Pancreas (tissue), 10 donors: ENCODE measurements around the gene CFAP43. TPM values are rescaled to one million over a fixed set of nuclear protein-coding genes. Genes with fewer than 3 reads are reported as not detected.

Experiments
- ATAC-seq, 4 donors: fragments of 200-7000 bp; cut with Tn5 transposase; one replicate each; pipeline versions ENCODE4 v1.8.0 to v1.9.1; 2020; ENCODE audit warnings: mild to moderate bottlenecking in 4 of 4, moderate library complexity in 4 of 4
- DNase-seq, 6 donors: peaks; one replicate each; pipeline ENCODE4 v3.0.0-alpha.2; 2020
- FAIRE-seq: peaks from 2 replicates; lab custom pipeline; 2012; peaks lifted over from hg19 to GRCh38; lab: Jason Lieb, UNC
- H3K27ac ChIP-seq, 4 donors: fragments of 200-600 bp; sonication (generic); 1 replicate in 3 of 4; 2 replicates in 1 of 4; pipeline versions ENCODE4 v1.5.0 to v1.8.0; 2020
- H3K27me3 ChIP-seq, 4 donors: fragments of 200-600 bp; one replicate each; pipeline ENCODE4 v1.8.0; 2021
- H3K36me3 ChIP-seq, 3 donors: fragments of 200-600 bp; sonication (generic) in 1 of 3; one replicate each; pipeline versions ENCODE4 v1.5.0 to v1.8.0; 2020 to 2021
- H3K4me1 ChIP-seq, 3 donors: fragments of 200-600 bp; one replicate each; pipeline ENCODE4 v1.8.0; 2021
- H3K4me3 ChIP-seq, 4 donors: fragments of 200-600 bp; sonication (generic) in 2 of 4; one replicate each; pipeline versions ENCODE4 v1.5.0 to v1.8.0; 2020 to 2021
- H3K9me3 ChIP-seq, 4 donors: fragments of 200-600 bp; one replicate each; pipeline ENCODE4 v1.8.0; 2021
- WGBS, 2 donors: extraction: QIAGEN DNeasy Blood & Tissue Kit; methylation state at CpG; one replicate each; pipeline ENCODE4 v1.1.7; 2013; 5-methylcytosine and 5-hydroxymethylcytosine counted together
- intact Hi-C, 3 donors: fragments of 100-400 bp; cut with DNase I; formaldehyde crosslinking; loops; one replicate each; pipeline versions ENCODE4 v1.11.1 to v1.14.2; 2022
- polyA plus RNA-seq, 2 donors: library from polyadenylated mRNA; stranded (reverse); fragments of 200-250 nt; gene quantifications; one replicate each; pipeline ENCODE4 v1.2.3, GENCODE V29; 2013
- total RNA-seq, 6 donors: library from RNA; stranded (reverse); fragmentation: NEBNext Ultra II Directional in 4 of 6; extraction: Animal tissue kit (Norgen Biotek cat#: 25700) in 4 of 6; gene quantifications; one replicate each; pipeline versions ENCODE4 v1.2.1 to v1.2.4, GENCODE V29; 2021 to 2023
- TF ChIP-seq, protein P1 (sequence below), 4 donors: fragments of 200-600 bp; sonication (generic) in 3 of 4; IDR thresholded peaks; one replicate each; pipeline versions ENCODE4 v1.5.0 to v1.8.0; 2021; ENCODE audit warnings: antibody characterized with exemption in 4 of 4
- donor health status: healthy with polysubstance abuse.
- donor health status: DM: no; HTN: no; CAD: no; lungs with moderate emphysema.
- donor health status: DM: no; HTN: no; CAD: no.
- donor health status: control.
- donor health status: control.
- donor health status: Bipolar disorder and iron deficiency.
- donor health status: DM: yes; HTN: yes; CAD: no.
- donor health status: DM: no; HTN: no; CAD: no.
- donor health status: DM: no; HTN: no; CAD: no.
- donor health status: DM: yes; HTN: yes; CAD: no.

The CFAP43 gene
- total and polyA plus RNA-seq, 8 donors: 0.60 to 6.2 (median 2.0) TPM

DNA sequence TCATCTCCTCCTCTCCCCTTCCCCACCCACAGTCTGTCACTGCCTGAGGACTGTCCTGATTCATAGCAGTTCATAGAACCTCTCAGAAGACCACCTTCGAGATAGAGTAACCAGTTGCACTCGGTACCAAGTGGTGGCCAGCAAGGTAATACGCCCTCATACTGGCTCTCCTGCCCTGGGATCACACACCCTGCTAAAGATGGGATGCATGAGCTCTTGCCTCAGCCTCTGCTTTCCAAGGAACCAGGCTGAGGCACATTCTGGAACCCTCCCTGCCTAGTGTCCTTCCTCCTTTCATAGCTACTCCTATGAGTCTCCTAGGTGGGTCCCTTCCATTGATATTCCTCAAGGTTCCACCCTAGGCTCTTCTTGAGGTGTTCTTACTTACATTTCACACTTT lies 15.5 kb downstream of the CFAP43 start:
- no peaks in the 10 kb centered on the region for H3K36me3 ChIP-seq
- DNase-seq (no peak), ATAC-seq (no peak), FAIRE-seq (no peak)
- H3K9me3 ChIP-seq: no peaks in the 10 kb centered on the region
- no peak overlapping the region for H3K4me3 ChIP-seq
- 72 to 90% methylated on average over 3 of the region's 3 CpGs for WGBS, 2 donors
- no peak overlapping the region for H3K27ac ChIP-seq
- no peaks in the 10 kb centered on the region for H3K4me1 ChIP-seq
- TF ChIP-seq, protein P1, sequence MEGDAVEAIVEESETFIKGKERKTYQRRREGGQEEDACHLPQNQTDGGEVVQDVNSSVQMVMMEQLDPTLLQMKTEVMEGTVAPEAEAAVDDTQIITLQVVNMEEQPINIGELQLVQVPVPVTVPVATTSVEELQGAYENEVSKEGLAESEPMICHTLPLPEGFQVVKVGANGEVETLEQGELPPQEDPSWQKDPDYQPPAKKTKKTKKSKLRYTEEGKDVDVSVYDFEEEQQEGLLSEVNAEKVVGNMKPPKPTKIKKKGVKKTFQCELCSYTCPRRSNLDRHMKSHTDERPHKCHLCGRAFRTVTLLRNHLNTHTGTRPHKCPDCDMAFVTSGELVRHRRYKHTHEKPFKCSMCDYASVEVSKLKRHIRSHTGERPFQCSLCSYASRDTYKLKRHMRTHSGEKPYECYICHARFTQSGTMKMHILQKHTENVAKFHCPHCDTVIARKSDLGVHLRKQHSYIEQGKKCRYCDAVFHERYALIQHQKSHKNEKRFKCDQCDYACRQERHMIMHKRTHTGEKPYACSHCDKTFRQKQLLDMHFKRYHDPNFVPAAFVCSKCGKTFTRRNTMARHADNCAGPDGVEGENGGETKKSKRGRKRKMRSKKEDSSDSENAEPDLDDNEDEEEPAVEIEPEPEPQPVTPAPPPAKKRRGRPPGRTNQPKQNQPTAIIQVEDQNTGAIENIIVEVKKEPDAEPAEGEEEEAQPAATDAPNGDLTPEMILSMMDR (IDR thresholded peaks at IDR 0.05): no peak
- H3K27me3 ChIP-seq: no peaks in the 10 kb centered on the region
- intact Hi-C loops: loop anchor here in 1 of 3 donors (10.0 kb wide), 2 partner anchors 172 to 332 kb away; no protein-coding TSS in a partner anchor

DNA sequence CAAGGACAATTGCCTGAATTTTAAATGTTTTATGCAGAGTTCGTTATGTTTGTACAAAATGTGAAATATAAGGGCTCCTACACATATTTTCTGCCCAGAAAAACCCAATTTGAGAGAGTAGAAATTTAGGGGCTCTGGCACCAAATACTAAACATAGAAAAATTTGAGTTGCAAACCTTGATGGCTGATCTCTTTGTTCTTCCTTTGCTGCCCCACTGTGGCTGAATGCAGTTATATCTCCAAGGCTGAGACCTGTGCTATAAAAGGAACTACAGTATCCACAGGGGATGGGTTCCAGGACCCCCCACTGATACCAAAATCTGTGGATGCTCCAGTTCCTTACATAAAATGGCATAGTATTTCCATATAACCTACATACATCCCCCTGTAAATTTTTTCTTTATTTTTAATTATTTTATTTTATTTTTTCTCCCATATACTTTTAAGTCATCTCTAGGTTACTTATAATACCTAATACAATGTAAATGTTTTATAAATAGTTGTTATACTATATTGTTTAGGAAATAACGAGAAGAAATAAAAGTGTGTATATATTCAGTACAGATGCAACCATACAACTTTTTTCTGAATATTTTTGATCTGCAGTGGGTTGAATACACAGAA lies 22.5 kb downstream of the CFAP43 start:
- 22 to 30% methylated on average over 2 of the region's 2 CpGs for WGBS, 2 donors
- H3K4me1 ChIP-seq: no peaks in the 10 kb centered on the region
- H3K9me3 ChIP-seq: no peaks in the 10 kb centered on the region
- FAIRE-seq: peak; percentile 45
- intact Hi-C loops: loop anchor here in 1 of 3 donors (10.0 kb wide), 2 partner anchors 165 to 325 kb away; no protein-coding TSS in a partner anchor
- peak in 3 of 4 donors; percentile 71 to 79 (median 78) for ATAC-seq
- H3K27me3 ChIP-seq: no peaks in the 10 kb centered on the region
- DNase-seq: peak in 2 of 6 donors; percentile 33 to 40
- no peak overlapping the region for H3K4me3 ChIP-seq
- H3K36me3 ChIP-seq: no peaks in the 10 kb centered on the region
- H3K27ac ChIP-seq: no peak overlapping the region
- TF ChIP-seq, protein P1 (IDR thresholded peaks at IDR 0.05): peak in 3 of 4 donors; percentile 17 to 34 (median 20)

DNA sequence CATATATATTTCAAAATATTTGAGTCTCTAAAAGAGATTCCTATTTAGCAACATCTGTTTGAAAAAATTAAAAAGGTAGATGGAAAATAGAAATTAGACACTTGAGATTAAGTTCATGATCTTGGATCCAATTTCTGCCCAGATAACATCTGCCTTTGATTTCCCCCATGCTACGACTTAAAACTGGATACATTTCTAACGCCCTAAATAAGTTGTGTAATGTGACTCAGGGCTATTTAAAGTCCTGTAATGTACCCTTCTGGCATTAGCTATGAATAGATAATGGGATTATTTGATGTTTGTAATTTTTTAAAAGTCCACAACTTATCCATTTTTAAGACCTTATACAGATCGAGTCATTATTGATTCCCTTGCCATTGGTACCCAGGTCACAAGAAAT lies 23.4 kb downstream of the CFAP43 start:
- Histone ChIP-seq H3K27ac (no peak overlapping the region), H3K4me3 (no peak overlapping the region), H3K4me1 (no peaks in the 10 kb centered on the region), H3K27me3 (no peaks in the 10 kb centered on the region), H3K9me3 (no peaks in the 10 kb centered on the region), H3K36me3 (no peaks in the 10 kb centered on the region)
- DNase-seq (no peak), FAIRE-seq (no peak), ATAC-seq (no peak)
- intact Hi-C loops: no loop called here
- TF ChIP-seq, protein P1 (IDR thresholded peaks at IDR 0.05): no peak
- 56 to 75% methylated on average over 3 of the region's 3 CpGs for WGBS, 2 donors

DNA sequence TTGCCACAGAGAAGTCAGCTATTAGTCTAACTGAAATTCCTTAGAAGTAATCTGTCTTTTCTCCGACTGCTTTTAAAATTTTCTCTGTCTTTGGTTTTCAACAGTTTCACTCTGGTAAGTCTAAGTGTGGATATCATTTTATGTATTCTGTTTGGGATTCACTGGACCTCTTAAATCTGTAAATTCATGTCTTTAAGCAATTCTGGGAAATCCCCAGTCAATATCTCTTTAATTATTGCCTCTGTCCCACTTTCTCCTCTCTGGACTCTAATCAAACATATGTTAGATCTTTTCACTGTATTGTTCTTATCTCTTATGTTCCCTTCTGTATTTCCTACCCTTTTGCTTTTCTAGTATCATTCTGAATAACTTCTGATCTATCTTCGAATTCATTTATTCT lies 29.9 kb downstream of the CFAP43 start:
- ATAC-seq: no peak
- TF ChIP-seq, protein P1 (IDR thresholded peaks at IDR 0.05): no peak
- Histone ChIP-seq H3K4me3 (no peak overlapping the region), H3K9me3 (no peaks in the 10 kb centered on the region), H3K36me3 (no peaks in the 10 kb centered on the region), H3K4me1 (peaks cover under 1 to 5% (median 5%) of the 10 kb centered on the region in 3 donors), H3K27me3 (no peaks in the 10 kb centered on the region), H3K27ac (no peak overlapping the region)
- DNase-seq: no peak
- no peak for FAIRE-seq
- WGBS, 2 donors: 78 to 89% methylated on average over 2 of the region's 2 CpGs
- intact Hi-C loops: no loop called here

DNA sequence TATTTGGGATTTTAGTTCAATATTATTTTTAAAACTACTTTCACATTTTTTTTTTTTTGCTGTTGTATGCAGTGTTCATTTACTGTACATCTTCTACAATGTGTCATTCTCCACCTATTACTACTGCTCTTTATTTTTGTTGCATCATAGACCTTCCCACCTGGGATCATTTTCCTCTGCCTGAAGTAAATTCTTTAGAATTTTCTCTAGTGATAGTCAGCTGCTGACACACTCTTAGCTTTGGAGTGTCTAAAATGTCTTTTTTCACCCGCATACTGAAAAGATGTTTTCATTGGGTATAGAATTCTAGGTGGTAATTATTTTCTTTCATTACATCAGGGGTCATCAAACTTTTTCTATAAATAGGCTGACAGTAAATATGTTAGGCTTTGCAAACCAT lies 30.5 kb downstream of the CFAP43 start:
- no peak for ATAC-seq
- no peak overlapping the region for H3K4me3 ChIP-seq
- no peaks in the 10 kb centered on the region for H3K36me3 ChIP-seq
- intact Hi-C loops: no loop called here
- no peak for FAIRE-seq
- no peak overlapping the region for H3K27ac ChIP-seq
- TF ChIP-seq, protein P1 (IDR thresholded peaks at IDR 0.05): no peak
- DNase-seq: no peak
- H3K4me1 ChIP-seq: peaks cover 7 to 11% (median 10%) of the 10 kb centered on the region in 3 donors
- no peaks in the 10 kb centered on the region for H3K9me3 ChIP-seq
- 97 to 100% methylated on average over 1 of the region's 1 CpG for WGBS, 2 donors
- H3K27me3 ChIP-seq: no peaks in the 10 kb centered on the region
